Panc1 (cell line): Measurements from ENCODE around the gene NEIL3. TPM values are rescaled to one million over a fixed set of nuclear protein-coding genes. Genes with fewer than 3 reads are reported as not detected.

Experiments
- ATAC-seq: fragments of 200-7000 bp; cut with Tn5 transposase; 2 replicates; pipeline ENCODE4 v1.9.1; 2020; ENCODE audit warnings: mild to moderate bottlenecking, moderate library complexity
- BruUV-seq: library from RNA; stranded (reverse); fragments of 400-500 nt; replicated peaks from 2 replicates; lab custom pipeline; 2021; lab: Mats Ljungman, UMichigan
- CTCF ChIA-PET: fragments of 300-600 bp; sonication (Branson Sonifier 250); formaldehyde crosslinking; loops from one replicate; lab custom pipeline; 2022; ENCODE audit warnings: antibody characterized with exemption; lab: Charles Lee
- POLR2A ChIA-PET: fragments of 300-600 bp; sonication (Branson Sonifier 250); formaldehyde crosslinking; loops from one replicate; lab custom pipeline; 2022; ENCODE audit warnings: antibody characterized with exemption; lab: Charles Lee
- DNase-seq: peaks from one replicate; pipeline ENCODE4 v3.0.0-alpha.2; 2010; ENCODE audit warnings: low read depth, low spot score
- H3K27ac ChIP-seq: 2 replicates; pipeline ENCODE4 v1.5.1; 2011; ENCODE audit warnings: mild to moderate bottlenecking, low read length, inconsistent platforms
- H3K27me3 ChIP-seq: fragments of 200-500 bp; sonication (Bioruptor generic); 2 replicates; pipeline ENCODE4 v1.6.0; 2014; ENCODE audit warnings: low read length, inconsistent platforms; ENCODE audit not compliant: control insufficient read depth, insufficient read depth
- H3K36me3 ChIP-seq: fragments of 200-500 bp; sonication (Bioruptor generic); 2 replicates; pipeline ENCODE4 v1.5.1; 2014; ENCODE audit warnings: inconsistent platforms, mild to moderate bottlenecking, low read length, moderate library complexity; ENCODE audit not compliant: control insufficient read depth, insufficient read depth
- H3K4me1 ChIP-seq: 2 replicates; pipeline ENCODE4 v1.5.1; 2011; ENCODE audit warnings: inconsistent platforms, mild to moderate bottlenecking, low read length, moderate library complexity; ENCODE audit not compliant: control insufficient read depth, insufficient read depth
- H3K4me3 ChIP-seq, 2 experiments: 2 replicates each; pipeline ENCODE4 v1.5.1; 2011 to 2012; ENCODE audit warnings: low read depth in 2 of 2, low read length in 2 of 2, mild to moderate bottlenecking in 2 of 2, inconsistent platforms in 1 of 2, moderate library complexity in 1 of 2
- H3K9me3 ChIP-seq: fragments of 200-500 bp; sonication (Bioruptor generic); 2 replicates; pipeline ENCODE4 v1.5.1; 2014; ENCODE audit warnings: low read depth, mild to moderate bottlenecking, inconsistent platforms, low read length, moderate library complexity; ENCODE audit not compliant: control insufficient read depth, insufficient read depth
- POLR2AphosphoS5 ChIP-seq: IDR thresholded peaks from 2 replicates; pipeline ENCODE4 v1.6.1; 2012; ENCODE audit warnings: mild to moderate bottlenecking, low read depth, low read length, moderate library complexity
- SIN3A ChIP-seq: IDR thresholded peaks from 2 replicates; pipeline ENCODE4 v1.6.1; 2012; ENCODE audit warnings: low read depth, mild to moderate bottlenecking, low read length, moderate library complexity, borderline replicate concordance; ENCODE audit not compliant: insufficient read depth
- TCF7L2 ChIP-seq: IDR thresholded peaks from 2 replicates; pipeline ENCODE4 v1.6.1; 2011; ENCODE audit warnings: mild to moderate bottlenecking, low read depth, low read length, inconsistent platforms
- in situ Hi-C: cut with HindIII; loops from 2 replicates; pipeline ENCODE4 v1.10.0; 2016; ENCODE audit warnings: low sequenced_read_pairs, low pct_unique_long_range_greater_than_20kb
- intact Hi-C: fragments of 100-400 bp; cut with micrococcal nuclease; formaldehyde crosslinking; loops from one replicate; pipeline ENCODE4 v1.10.0; 2022; ENCODE audit not compliant: unreplicated experiment
- total RNA-seq: library from RNA; stranded (reverse); gene quantifications from one replicate; pipeline ENCODE4 v1.2.1, GENCODE V29; 2021; ENCODE audit not compliant: unreplicated experiment
- TF ChIP-seq, protein P1 (sequence below): fragments of 450-650 bp; IDR thresholded peaks from 2 replicates; pipeline ENCODE4 v1.5.1; 2017; ENCODE audit warnings: mild to moderate bottlenecking
- TF ChIP-seq, protein P2 (sequence below), 2 experiments: IDR thresholded peaks; 2 replicates each; pipeline ENCODE4 v1.6.1; 2011 to 2012; ENCODE audit warnings: low read depth in 2 of 2, control low read depth in 1 of 2, low read length in 1 of 2, mild to moderate bottlenecking in 1 of 2, moderate library complexity in 1 of 2; ENCODE audit not compliant: insufficient read depth in 1 of 2

Gene NEIL3
- total RNA-seq, 1 experiment from 2014 or later = 8.9 TPM

DNA sequence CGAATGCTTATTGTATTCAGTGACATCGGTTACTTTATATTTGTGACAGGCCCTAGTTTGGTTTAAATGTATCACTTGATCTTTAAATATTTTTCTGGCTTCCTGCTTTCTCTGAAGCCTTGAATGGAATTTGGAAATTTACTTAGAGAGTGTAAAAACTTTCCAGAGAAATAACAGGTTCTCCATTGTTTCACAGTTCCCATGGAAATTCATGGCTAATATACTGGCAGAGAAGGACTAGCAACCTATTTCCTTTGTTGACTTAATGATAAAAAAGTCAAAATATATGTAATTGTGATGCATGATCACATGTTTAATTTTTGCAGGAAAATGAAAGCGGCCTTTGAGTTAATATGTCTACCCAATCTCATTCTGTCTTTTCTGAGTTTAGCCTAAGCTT is 13.2 kb downstream of the NEIL3 start:
- no peaks in the 10 kb centered on the region for H3K4me1 ChIP-seq
- ChIA-PET POLR2A (no interaction called here), CTCF (no interaction called here)
- peak overlapping the region; percentile 7; the same call in 1 of the 2 replicates for H3K27ac ChIP-seq
- in situ Hi-C loops (no loop called here), intact Hi-C loops (no loop called here)
- H3K4me3 ChIP-seq = no peak overlapping the region
- no peaks in the 10 kb centered on the region for H3K27me3 ChIP-seq
- no peak for TF ChIP-seq SIN3A
- no peak for TF ChIP-seq POLR2AphosphoS5
- TF ChIP-seq TCF7L2 = no peak
- TF ChIP-seq, protein P1, sequence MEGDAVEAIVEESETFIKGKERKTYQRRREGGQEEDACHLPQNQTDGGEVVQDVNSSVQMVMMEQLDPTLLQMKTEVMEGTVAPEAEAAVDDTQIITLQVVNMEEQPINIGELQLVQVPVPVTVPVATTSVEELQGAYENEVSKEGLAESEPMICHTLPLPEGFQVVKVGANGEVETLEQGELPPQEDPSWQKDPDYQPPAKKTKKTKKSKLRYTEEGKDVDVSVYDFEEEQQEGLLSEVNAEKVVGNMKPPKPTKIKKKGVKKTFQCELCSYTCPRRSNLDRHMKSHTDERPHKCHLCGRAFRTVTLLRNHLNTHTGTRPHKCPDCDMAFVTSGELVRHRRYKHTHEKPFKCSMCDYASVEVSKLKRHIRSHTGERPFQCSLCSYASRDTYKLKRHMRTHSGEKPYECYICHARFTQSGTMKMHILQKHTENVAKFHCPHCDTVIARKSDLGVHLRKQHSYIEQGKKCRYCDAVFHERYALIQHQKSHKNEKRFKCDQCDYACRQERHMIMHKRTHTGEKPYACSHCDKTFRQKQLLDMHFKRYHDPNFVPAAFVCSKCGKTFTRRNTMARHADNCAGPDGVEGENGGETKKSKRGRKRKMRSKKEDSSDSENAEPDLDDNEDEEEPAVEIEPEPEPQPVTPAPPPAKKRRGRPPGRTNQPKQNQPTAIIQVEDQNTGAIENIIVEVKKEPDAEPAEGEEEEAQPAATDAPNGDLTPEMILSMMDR = no peak
- TF ChIP-seq, protein P2, sequence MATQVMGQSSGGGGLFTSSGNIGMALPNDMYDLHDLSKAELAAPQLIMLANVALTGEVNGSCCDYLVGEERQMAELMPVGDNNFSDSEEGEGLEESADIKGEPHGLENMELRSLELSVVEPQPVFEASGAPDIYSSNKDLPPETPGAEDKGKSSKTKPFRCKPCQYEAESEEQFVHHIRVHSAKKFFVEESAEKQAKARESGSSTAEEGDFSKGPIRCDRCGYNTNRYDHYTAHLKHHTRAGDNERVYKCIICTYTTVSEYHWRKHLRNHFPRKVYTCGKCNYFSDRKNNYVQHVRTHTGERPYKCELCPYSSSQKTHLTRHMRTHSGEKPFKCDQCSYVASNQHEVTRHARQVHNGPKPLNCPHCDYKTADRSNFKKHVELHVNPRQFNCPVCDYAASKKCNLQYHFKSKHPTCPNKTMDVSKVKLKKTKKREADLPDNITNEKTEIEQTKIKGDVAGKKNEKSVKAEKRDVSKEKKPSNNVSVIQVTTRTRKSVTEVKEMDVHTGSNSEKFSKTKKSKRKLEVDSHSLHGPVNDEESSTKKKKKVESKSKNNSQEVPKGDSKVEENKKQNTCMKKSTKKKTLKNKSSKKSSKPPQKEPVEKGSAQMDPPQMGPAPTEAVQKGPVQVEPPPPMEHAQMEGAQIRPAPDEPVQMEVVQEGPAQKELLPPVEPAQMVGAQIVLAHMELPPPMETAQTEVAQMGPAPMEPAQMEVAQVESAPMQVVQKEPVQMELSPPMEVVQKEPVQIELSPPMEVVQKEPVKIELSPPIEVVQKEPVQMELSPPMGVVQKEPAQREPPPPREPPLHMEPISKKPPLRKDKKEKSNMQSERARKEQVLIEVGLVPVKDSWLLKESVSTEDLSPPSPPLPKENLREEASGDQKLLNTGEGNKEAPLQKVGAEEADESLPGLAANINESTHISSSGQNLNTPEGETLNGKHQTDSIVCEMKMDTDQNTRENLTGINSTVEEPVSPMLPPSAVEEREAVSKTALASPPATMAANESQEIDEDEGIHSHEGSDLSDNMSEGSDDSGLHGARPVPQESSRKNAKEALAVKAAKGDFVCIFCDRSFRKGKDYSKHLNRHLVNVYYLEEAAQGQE (IDR thresholded peaks at IDR 0.05; ENCODE audit: insufficient read depth in 1 of 2, low read depth in 2 of 2, low read length in 1 of 2) = no peak
- DNase-seq = no peak
- no peak for ATAC-seq
- no peaks in the 10 kb centered on the region; the same call in 1 of the 2 replicates for H3K36me3 ChIP-seq
- no TSS peak for BruUV-seq
- no peaks in the 10 kb centered on the region for H3K9me3 ChIP-seq

DNA sequence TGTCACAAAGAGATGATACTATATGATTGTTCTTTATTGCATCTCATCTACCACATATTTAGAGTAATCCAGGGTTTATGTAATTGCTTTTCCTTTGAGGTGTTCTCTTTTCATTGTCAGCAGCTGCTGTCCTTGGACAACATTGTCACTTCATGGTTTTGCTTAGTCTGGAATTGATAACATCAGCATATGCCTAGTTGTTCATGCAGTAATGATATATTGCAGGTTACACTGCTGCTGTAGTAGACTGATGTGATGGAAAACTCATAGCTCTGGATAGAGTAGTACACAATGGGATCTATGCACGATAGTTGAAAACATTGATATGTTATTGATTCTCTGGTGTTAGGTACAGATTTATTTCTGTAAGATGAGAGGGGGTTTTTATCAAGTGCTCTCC is 13.7 kb downstream of the NEIL3 start:
- TF ChIP-seq SIN3A = no peak
- TF ChIP-seq TCF7L2 = no peak
- TF ChIP-seq, protein P2 (IDR thresholded peaks at IDR 0.05; ENCODE audit: insufficient read depth in 1 of 2, low read depth in 2 of 2, low read length in 1 of 2) = no peak
- TF ChIP-seq, protein P1 = no peak
- TF ChIP-seq POLR2AphosphoS5 = no peak
- no peaks in the 10 kb centered on the region for H3K4me1 ChIP-seq
- CTCF ChIA-PET = no interaction called here
- POLR2A ChIA-PET = no interaction called here
- BruUV-seq = no TSS peak
- no peaks in the 10 kb centered on the region for H3K9me3 ChIP-seq
- H3K4me3 ChIP-seq = no peak overlapping the region
- ATAC-seq (no peak), DNase-seq (no peak)
- no peaks in the 10 kb centered on the region; the same call in 1 of the 2 replicates for H3K36me3 ChIP-seq
- in situ Hi-C loops (no loop called here), intact Hi-C loops (no loop called here)
- no peak overlapping the region for H3K27ac ChIP-seq
- H3K27me3 ChIP-seq = no peaks in the 10 kb centered on the region
